NT2/D1 (cell line): ENCODE data around the gene PDE6B.
"Not testable (repeated sequence)": the region's sequence is repeated elsewhere in the genome, so short reads cannot be mapped to it uniquely, and the experiment has no call there.

ENCODE experiments used
- YY1 ChIP-seq: IDR thresholded peaks from 2 replicates; pipeline ENCODE4 v1.6.1; 2011; ENCODE audit not compliant: insufficient read length, insufficient read depth
- ZNF274 ChIP-seq: IDR thresholded peaks from 2 replicates; pipeline ENCODE4 v1.6.1; 2011; ENCODE audit warnings: mild to moderate bottlenecking, low read depth, low read length

DNA sequence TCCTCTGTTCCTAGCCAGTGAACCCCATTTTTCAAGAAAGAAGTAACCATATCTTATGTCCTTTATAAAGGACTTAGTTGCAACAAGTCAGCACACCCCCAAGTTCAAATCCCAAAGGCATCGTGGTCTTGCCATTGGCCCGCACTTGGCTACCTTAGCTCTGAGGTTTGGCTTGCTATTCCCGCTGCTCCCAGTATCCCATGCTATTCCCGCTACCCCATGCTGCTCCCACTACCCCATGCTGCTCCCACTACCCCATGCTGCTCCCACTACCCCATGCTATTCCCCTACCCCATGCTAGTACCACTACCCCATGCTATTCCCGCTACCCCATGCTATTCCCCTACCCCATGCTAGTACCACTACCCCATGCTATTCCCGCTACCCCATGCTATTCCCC is 42.8 kb downstream of the PDE6B start:
- TF ChIP-seq YY1, ZNF274: not testable (repeated sequence)
